Colonic mucosa (tissue), 4 donors: ENCODE results near the gene RBP4. TPM values are rescaled to one million over a fixed set of nuclear protein-coding genes. Genes with fewer than 3 reads are reported as not detected.

ENCODE experiments used
- DNase-seq: peaks from one replicate; pipeline ENCODE4 v3.0.0-alpha.2; 2020
- H3K27ac ChIP-seq: fragments of 200-600 bp; one replicate; pipeline ENCODE4 v1.8.0; 2021
- H3K27me3 ChIP-seq: fragments of 200-600 bp; one replicate; pipeline ENCODE4 v1.8.0; 2021
- H3K36me3 ChIP-seq: fragments of 200-600 bp; one replicate; pipeline ENCODE4 v1.8.0; 2021
- H3K4me1 ChIP-seq: fragments of 200-600 bp; one replicate; pipeline ENCODE4 v1.8.0; 2021; ENCODE audit warnings: mild to moderate bottlenecking
- H3K4me3 ChIP-seq: fragments of 200-600 bp; one replicate; pipeline ENCODE4 v1.8.0; 2021
- H3K9ac ChIP-seq, 2 donors: one replicate each; pipeline ENCODE4 v1.7.0; 2013; ENCODE audit warnings: control low read depth in 2 of 2, low read depth in 2 of 2, low read length in 2 of 2
- H3K9me3 ChIP-seq: fragments of 200-600 bp; one replicate; pipeline ENCODE4 v1.8.0; 2021
- CTCF ChIP-seq: fragments of 200-600 bp; IDR thresholded peaks from one replicate; pipeline ENCODE4 v1.8.0; 2022; ENCODE audit warnings: antibody characterized with exemption, mild to moderate bottlenecking
- intact Hi-C: fragments of 100-400 bp; cut with DNase I; formaldehyde crosslinking; loops from one replicate; pipeline ENCODE4 v1.14.1; 2022
- total RNA-seq, 2 donors: library from RNA; stranded (reverse); fragmentation: NEBNext Ultra II Directional in 1 of 2; extraction: Animal tissue kit (Norgen Biotek cat#: 25700) in 1 of 2; gene quantifications; one replicate each; pipeline ENCODE4 v1.2.1, GENCODE V29; 2021
- donor health status: healthy.
- donor health status: DM: no; HTN: no; CAD: no.
- donor health status: DM: no; HTN: no; CAD: no.

Gene RBP4
- total RNA-seq, 2 donors from 2014 or later: 6.8 to 15.1 TPM

DNA sequence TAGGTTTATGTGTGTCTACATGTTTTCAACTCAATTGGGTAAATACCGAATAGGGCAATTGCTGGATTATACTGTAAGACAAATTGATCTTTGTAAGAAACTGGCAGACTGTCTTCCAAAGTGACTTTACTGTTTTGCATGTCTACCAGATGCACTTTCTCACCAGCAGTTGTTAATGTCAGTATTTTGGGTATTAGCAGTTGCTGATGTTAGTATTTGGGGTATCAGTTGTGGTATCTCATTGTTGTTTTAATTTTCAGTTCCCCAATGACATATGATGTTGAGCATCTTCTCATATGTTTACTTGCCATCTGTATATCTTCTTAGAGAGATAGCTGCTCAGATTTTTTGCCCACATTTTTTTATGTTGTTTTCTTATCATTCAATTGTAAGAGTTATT is 21.9 kb upstream of the RBP4 start:
- Histone ChIP-seq H3K9ac (no peak overlapping the region), H3K27me3 (no peaks in the 10 kb centered on the region), H3K27ac (no peak overlapping the region), H3K4me1 (no peaks in the 10 kb centered on the region), H3K9me3 (no peaks in the 10 kb centered on the region), H3K36me3 (no peaks in the 10 kb centered on the region), H3K4me3 (no peak overlapping the region)
- intact Hi-C loops: no loop called here
- DNase-seq: no peak
- TF ChIP-seq CTCF: no peak

DNA sequence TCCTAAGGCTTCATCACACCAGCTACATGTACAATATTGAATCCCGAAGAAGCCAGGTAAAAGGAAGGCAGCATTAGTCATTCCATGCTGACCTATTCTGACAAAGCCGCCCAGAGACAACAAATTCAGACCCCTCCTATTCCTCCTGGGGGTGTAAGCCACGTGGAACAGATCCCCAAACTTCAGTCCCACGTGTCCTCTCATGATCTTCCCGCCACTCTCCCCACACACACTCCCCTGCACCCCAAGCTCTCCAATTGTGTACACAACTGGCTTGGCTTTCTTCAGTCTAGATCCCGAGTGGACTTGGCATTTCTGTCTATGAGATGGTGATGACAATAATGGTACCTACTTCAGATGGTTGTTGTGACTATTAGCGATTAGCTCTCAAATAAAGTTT is 19.9 kb upstream of the RBP4 start:
- Histone ChIP-seq H3K9me3 (no peaks in the 10 kb centered on the region), H3K4me1 (no peaks in the 10 kb centered on the region), H3K4me3 (no peak overlapping the region), H3K9ac (no peak overlapping the region), H3K27me3 (no peaks in the 10 kb centered on the region), H3K27ac (no peak overlapping the region), H3K36me3 (no peaks in the 10 kb centered on the region)
- no peak for DNase-seq
- intact Hi-C loops: no loop called here
- no peak for TF ChIP-seq CTCF

GRCh38 chr10:93615576-93616235 is 14.7 kb upstream of the RBP4 start:
- H3K4me3 ChIP-seq: no peak overlapping the region
- no peaks in the 10 kb centered on the region for H3K4me1 ChIP-seq
- DNase-seq: no peak
- no peaks in the 10 kb centered on the region for H3K9me3 ChIP-seq
- no peak overlapping the region for H3K9ac ChIP-seq
- no peak overlapping the region for H3K27ac ChIP-seq
- no peaks in the 10 kb centered on the region for H3K36me3 ChIP-seq
- H3K27me3 ChIP-seq: no peaks in the 10 kb centered on the region
- TF ChIP-seq CTCF: no peak
- intact Hi-C loops: no loop called here

- no peak overlapping the region for H3K9ac ChIP-seq
- no peaks in the 10 kb centered on the region for H3K9me3 ChIP-seq
- intact Hi-C loops: no loop called here
- no peak for DNase-seq
- no peaks in the 10 kb centered on the region for H3K27me3 ChIP-seq
- no peak overlapping the region for H3K4me3 ChIP-seq
- TF ChIP-seq CTCF: no peak
- no peak overlapping the region for H3K27ac ChIP-seq
- H3K36me3 ChIP-seq: no peaks in the 10 kb centered on the region
- H3K4me1 ChIP-seq: no peaks in the 10 kb centered on the region
Observed at GRCh38 chr10:93614101-93614825, 13.2 kb upstream of the RBP4 start.

- no peak overlapping the region for H3K4me3 ChIP-seq
- H3K4me1 ChIP-seq: no peaks in the 10 kb centered on the region
- DNase-seq: no peak
- no peak overlapping the region for H3K27ac ChIP-seq
- intact Hi-C loops: no loop called here
- H3K36me3 ChIP-seq: no peaks in the 10 kb centered on the region
- H3K9me3 ChIP-seq: no peaks in the 10 kb centered on the region
- no peaks in the 10 kb centered on the region for H3K27me3 ChIP-seq
- no peak overlapping the region for H3K9ac ChIP-seq
- no peak for TF ChIP-seq CTCF
Observed at GRCh38 chr10:93613126-93613525, 12.1 kb upstream of the RBP4 start.
